CD1c-positive myeloid dendritic cell (primary cell): ENCODE measurements around the gene OLFM3.

Source experiments
- DNase-seq: peaks from one replicate; pipeline ENCODE4 v3.0.0-alpha.2; 2016; ENCODE audit errors: extremely low spot score

OLFM3 gene

DNA sequence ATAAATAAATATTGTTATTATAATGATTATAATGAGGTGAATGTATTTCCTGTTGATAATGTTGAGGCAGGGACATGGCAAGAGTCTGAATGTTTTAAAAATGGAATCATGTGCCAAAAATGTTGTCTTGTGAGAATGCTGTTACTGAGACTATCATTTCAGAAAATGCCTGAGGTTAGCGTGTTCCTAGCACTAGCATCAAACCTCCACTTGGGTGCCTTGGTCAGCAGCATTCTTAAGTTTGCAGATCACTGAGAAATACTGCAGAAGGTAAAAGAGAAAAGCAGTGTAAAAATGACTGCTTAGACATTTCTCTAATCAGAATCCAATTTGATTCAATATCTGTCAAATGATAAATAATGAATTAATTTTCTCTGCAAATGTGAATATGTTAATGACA is 50.8 kb downstream of the OLFM3 start:
- no peak for DNase-seq

DNA sequence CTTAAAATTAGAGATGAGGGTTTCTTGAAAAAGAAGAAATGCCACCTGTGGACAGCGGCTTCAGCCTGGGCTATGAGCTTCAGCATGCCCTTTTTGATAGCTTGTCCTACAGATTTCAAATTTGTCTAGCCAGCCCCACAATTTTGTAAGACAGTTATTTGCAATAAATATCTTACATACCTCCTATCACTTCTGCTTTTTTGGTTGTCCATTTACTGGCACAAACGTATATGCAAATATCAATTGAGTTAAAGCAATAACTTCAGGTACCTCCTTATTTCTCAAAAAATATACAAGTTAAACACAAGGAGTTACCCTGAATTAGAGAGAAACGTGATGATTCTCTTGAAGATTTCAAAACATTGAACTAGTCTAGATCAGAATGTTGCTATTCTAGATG is 53.5 kb downstream of the OLFM3 start:
- DNase-seq: no peak

DNA sequence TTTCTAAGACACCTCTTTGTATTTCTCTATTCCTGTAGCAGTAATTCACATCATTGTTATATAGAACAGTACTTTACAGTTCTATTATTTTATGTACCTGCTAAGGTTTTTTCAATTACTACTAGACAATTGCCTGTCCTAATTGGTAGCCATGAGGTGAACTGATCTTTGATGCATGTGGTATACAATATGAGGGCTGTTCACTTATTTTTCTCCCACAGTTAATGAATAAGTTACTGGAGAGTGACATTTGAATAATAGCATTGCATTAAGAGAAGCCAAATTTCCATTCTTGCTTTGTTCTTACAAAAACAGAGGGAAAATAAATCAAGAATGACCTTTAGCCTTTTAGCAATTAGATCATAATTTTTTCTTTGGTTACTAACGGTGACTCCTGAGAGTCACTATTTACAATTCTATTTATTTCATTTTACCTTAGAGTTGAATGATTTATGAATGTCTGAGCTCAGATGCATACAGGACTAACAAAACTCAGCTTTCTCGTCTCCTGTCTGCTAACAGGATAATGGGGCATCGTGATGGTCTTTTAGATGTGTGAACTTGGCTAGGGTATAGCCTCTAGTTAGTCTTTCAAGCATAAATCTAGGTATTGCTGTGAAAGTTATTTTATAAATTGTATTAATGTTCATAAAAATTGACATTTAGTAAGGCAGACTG is 54.1 kb downstream of the OLFM3 start:
- DNase-seq: no peak

DNA sequence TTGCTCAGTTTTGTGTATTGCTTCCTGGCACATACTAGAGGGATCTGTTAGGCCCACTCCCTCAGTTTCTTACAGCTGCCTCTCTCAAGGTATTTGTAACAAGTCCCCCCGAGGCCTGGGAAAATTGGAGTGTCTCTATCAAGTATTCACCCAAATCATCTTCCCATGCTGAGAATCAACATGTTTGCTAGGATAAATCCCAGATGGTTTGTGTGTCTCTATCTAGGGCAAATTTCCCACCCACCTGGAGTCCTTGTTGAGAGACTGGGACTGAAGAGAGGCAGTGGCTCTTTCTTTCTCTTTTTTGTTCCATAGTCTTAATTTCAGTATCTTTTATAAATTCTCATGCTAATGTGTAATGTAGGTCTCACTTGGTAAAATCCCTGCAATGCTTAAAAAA is 58.0 kb downstream of the OLFM3 start:
- no peak for DNase-seq

DNA sequence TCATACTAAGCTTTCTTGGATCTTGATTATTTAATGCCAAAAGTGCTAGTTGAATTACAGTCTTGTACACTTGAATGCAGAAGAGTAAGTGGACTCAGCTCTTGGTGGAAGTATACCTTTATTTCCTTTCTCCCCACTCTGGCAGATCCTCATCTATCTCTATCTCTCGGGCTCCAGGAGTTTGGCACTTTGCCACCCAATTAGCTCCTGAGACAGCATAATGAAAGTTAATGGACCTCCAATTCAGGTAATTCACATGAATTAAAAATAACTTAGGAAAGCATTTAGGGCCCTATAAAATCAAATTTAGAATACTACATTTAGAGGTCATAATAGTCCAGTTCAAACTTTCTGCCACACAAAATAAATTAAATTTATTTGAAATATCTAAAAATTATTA is 67.4 kb downstream of the OLFM3 start:
- no peak for DNase-seq

DNA sequence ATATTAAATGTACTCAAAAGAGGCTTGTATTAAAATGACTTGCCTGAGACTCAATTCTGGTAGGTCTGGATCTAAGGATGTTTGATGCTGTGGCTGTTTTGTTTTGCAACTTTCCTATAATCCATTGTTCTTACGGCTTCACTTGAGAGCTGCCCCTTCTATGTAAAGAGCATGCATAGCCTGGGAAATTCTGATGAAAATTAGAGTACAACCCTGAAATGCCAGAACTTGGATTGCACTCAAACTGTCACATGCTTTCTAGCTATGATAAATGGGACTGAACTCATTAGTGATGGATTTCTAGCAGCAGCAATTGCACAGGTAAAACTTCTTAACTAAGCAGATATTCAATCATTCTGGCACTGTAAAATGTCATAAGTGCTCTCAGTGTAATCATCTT is 67.9 kb downstream of the OLFM3 start:
- no peak for DNase-seq

DNA sequence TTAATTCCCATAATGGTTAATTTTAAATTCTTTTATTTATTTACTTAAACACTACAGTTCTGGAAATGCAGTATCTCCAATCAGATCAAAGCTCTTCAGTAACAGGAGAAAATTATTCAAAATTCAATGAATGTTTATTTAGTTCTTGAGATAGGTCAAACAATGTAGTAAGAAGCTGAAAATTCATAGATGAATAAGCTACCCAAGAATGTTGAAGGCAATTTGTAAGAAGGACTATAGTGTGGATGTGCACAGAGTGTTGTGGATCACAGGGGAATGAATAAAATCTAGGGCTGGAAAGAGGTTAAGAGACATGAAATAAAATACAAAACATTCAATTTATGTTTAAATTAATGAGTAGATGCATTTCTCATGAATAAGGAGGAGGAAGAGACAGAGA is 72.0 kb downstream of the OLFM3 start:
- DNase-seq: no peak

DNA sequence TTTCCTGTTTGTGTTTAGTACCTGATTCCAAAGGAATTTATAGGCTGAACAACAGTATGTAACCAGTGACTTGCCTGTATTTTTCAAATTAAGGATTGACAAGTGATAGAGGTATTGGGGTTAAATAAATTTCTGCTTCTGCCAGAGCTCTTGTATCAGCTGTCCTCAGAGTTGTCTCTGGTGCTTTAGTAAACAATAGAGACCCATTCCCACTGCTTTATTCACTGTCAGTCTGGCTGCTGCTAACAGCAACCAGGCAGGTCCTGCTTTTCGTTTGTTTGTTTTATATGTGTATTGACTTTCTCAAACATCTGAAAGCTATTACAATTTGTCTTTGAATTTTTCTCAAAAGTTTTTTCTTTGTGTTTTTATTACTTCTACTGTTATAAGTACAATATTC is 76.1 kb downstream of the OLFM3 start:
- DNase-seq: no peak

DNA sequence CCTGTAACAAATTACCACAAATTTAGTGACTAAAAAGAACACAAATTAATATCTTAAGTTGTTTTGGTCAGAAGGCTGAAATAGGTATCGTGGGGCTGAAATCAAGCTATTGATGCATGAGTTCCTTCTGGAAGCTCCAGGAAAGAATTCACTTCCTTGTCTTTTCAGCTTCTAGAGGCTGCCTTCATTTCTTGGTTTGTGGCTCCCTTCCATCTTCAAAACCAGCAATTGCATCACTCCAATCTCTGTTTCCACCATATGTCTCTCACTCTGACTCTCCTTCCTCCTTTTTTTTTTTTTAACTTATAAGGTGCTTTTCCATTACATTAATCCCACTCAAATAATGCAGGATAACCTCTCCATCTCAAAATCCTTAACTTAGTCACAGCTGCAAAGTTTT is 78.4 kb downstream of the OLFM3 start:
- no peak for DNase-seq

DNA sequence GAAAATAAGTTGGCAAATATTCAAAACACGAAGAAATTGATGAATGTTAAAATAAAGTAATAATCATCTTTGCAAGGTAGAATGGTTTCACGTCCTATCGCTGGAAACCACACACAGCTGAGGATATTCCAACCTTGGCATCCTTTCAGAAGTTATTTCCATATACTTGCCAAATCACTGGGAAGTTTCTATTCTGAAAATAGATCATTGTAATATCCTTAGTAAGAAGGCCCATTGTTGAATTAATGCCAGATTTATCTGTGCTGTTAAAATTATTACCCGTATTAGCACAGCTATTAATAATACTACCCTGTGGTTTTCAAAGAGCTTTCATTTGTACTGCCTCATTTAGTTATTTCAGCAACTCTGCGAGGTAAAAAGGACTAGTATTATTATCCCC is 81.1 kb downstream of the OLFM3 start:
- no peak for DNase-seq

DNA sequence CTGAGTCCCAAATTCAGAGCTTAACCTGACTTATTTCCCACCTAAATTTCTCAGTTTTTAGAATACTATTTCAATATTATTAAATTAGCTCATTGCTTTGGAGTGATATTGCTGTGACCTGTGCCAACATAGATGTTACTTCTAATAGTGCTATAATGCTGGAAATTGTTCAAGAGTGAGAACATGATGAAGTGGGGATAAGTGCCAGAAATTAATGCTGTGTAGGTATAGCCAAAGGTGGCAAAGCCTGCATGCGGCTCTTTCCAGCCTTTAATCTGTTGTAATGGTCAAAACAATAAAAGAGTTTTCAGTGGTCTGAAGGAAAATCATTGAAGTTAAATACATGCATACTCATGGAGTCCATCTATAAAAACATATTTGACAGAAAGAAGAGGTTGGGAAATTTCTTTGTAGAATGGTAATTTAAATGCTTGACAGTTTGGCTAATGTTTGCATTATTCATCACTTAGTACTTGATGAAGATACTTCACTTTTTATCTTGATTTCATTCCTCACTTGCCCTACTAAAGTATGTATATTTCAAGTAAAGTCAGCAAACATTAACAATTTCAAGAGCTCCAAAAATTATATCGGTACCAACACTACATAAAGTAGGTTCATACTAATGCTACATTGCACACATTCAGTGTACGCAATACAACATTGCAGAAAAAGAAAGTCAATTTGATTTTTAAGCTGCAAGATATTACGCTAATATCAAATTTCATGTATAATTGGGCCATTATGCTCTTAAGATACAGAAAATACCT is 82.1 kb downstream of the OLFM3 start:
- DNase-seq: no peak

DNA sequence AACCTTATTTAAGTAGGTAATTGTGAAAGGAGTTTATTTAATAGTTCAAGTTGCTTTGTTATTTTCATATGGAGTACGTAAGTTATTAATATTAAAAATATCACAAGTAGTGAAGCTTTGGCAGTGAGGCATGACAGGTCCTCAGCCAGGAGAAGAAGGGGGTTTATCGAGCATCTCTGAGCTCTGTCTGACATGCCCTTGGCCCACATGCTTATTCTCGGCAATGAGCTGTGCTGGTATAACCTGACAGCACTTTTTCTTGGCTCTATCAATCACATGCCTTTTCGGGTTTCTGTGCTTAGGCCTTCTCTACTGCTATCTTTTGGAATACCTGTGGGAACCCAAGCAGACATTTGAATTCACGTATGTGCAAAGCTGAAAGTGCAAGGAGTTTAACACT is 84.8 kb downstream of the OLFM3 start:
- no peak for DNase-seq

DNA sequence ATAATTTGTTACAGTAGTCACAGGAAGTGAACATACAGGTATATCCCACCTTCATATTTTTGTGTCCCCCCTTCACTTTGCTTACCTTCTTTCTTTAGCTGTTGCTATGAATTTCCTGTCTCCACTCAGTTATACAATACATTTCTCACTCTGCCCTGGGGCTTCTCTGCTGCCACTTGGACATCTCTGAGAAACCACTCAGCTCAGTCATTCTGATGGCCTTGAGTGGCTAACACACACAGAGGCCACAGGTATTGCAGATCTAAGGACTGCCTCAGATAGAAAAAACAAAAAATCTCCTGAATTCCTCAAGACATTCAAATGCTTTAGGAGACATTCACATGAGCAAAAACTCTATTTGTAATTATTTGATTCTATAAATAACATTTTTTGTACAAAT is 87.7 kb downstream of the OLFM3 start:
- DNase-seq: no peak

DNA sequence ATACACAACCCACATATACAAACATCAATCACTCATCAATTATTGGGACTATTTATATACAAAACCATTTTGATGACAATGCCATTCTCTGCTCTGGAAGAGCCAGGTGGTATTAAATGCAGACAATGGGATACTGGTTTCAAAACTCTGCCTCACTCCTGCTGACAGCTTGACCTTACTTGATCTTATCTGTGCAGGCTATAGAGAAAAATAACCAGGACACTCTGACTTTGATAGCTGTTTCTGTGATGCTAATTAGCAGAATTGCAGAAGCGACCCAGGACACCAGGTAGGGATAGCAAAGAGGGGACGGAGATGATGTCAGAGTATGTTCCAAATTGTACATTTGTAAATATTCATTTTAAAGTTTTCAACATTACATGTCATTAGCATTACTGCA is 89.5 kb downstream of the OLFM3 start:
- DNase-seq: no peak

DNA sequence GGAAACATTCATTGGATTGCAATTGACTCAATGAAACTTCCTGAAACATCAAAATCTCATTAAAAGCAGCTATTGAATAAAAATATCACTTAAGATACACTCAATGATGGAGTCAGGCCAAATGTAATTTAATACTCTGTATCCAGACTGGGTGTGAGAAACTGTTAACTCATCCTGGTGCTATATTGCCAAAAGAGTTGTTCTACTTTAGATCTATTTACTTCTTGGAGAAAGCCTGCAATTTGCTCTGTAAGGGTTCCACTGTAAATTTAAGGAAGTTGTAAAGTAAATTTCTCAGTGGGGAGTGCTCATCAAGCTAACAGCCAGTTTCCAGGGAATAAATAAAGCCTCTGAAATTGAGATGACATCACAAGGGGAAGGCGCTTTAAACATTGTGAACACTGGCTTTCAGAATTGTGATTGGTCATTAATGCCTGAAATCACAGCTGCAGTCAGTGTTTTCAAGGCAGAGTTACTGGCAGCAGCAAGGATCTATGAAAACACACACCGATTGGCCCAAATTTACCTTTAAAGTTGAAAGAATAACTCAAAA is 91.4 kb downstream of the OLFM3 start:
- no peak for DNase-seq

DNA sequence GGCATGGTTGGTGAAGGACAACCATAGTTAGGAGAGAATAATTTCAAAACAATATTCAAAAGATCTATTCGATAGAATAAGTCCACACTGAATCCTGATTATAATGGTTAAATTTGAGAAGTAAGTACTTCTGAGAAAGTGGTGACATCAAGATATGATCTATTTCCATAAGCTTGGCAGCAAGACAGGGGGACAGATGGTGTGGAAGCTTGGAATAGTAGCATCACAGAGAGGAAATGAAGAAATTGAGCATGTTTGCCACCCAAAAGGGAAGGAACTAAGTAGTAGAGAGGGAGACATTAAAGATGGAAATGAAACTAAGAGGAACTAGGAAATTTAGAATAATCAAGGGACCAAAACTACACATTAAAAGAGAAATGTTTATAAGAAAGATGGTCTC is 94.5 kb downstream of the OLFM3 start:
- DNase-seq: no peak

DNA sequence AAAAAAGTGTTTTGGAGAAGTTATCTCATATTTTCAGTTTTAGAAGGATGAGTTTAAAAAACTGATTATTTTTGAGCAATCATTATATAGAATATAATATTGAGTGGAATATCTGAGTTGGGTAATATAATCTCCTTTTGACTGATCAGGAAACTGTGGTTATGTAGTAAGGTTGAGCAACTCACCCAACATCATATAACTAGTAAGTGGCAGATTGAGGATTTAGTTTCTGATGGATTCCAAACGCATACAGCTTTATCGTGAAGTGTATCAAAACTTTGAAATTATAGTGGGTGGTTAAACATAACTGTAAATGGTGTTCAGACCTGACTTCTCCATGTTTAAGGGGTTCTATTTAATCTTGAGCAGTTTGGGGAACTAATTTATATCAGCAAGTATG is 98.6 kb downstream of the OLFM3 start:
- DNase-seq: no peak

DNA sequence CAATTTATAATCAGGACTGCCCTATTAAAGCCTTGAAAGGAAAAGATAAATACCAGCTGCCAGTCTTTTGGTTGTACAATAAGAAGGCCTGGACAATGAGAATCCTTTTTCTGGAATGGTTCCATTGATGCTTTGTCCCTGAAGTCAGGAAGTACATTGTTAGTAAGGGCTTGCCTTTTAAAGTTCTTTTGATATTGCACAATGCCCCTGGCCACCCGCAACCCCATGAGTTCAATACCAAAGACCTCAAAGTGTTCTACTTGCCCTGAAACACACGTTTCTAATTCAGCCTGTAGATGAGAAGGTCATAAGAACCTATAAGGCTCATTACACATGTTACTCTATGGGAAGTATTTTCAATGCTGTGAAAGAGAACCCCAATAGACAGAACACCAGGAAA is 112.1 kb downstream of the OLFM3 start:
- DNase-seq: no peak

DNA sequence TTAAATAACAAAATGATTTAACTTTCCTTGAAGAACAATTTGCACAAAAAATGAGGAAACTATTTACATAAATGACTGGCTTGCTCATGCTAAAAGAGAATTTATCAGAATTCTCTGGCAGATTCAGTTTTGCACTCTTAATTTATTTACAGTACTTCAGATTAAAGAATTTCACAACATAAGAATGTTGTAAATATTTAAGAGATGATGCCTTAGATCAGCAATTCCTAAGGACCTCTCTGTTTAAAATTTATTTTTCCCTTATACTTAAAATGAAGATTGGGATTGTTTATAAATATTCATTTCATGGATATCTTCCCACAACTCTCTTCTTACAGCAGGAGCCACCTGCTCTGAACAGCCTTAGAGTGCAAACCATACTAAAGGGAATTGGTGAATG is 120.8 kb downstream of the OLFM3 start:
- no peak for DNase-seq

DNA sequence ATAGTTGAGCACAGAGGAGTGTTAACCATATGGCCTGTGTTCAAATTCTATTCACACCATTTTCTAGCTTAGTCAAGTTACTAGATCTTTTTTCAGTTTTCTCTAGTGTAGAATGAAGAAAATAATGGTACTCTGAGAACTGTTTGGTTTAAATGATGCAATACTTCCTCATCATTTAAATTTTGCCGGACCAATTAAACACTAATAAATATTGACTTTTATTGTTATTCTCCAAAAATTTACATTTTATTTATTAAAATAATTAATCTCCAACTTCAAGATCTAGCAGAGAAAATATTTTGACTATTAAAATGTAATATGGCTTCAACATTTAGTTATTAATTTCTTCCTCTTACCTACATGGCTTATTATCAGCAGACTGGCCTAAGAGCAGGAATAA is 123.1 kb downstream of the OLFM3 start:
- DNase-seq: no peak

DNA sequence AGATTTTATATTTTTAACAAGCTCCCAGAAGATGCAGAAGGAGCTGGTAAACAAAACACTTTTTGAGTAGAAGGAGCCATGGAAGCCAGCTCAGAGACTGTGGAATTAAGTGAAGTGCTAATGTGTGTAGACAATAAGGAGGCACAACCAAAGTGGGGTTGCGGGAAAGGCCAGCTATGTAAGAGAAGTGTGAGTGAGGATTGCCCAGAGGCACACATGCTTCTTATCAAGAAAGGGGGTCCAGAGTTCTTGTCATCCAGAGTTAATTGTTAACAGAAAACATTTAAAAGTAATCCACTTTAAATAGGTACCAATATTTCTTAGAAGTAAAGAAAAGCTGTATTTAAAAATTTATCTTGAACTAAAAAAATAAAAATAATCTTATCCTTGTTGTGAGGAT is 136.8 kb downstream of the OLFM3 start:
- no peak for DNase-seq

DNA sequence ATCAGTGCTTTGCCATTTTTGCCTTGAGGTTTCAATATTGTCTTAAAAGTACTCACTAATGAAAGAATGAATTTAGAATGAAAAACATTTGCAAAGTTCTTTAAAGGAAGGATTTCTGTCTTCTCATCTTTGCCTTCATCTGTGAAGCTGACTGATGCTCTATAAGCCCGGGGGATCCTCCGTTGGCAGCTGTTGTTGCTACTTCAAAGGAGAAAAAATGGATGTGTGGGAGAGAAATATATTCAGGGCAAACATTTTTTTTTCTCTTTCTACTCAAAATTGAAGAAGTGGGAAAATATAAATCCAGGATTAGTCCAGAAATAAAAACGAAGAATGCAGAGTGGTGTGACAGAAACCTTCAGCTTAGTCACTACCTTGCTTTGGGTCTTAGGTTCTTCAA is 142.5 kb downstream of the OLFM3 start:
- DNase-seq: no peak

DNA sequence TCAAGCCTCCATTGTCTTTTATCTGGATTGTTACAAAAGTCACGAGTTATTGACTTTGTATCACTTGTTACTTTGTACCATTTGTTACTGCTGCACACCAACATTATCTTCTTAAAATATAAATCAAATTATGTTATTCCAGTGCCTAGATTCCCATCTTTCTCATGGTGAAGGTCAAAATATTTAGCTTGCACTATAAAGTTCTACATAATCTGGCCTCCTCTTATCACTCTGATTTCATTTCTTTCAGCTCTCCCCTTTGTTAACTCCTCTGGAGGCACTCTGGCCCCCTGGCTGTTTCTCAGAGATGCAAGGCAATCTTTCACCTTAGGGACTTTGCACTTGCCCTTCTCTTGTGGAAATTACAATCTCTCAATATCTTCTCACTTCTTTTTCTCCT is 143.8 kb downstream of the OLFM3 start:
- no peak for DNase-seq

DNA sequence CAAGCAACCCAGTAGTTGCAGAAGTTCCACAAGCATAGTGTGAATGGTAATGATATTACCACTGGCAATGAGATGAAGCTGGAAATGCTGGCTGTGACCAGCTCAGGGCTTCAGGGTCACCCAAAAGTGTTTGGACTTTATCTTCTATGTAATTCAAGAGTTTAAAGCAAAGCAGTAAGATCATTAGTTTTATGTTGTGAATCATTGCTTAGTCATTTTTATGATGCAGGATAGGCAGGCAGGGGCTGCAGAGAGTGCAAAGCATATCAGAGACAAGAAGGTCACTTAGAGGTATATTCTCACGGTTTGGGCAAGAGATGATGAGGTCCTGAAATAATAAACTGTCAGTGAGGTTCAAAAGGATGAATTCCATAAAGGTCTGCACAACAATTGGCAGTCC is 147.4 kb downstream of the OLFM3 start:
- no peak for DNase-seq
